PC-3 (cell line): ENCODE data around the gene RAB17.

Experiments
- CTCF ChIP-seq: fragments of 300-600 bp; sonication (generic); conservative IDR thresholded peaks from 2 replicates; pipeline ENCODE4 v1.5.1; 2017; ENCODE audit warnings: antibody characterized with exemption, low read depth, mild to moderate bottlenecking, low read length
- EZH2 ChIP-seq: fragments of 300-600 bp; sonication (generic); IDR thresholded peaks from one replicate; pipeline ENCODE4 v1.6.1; 2017; ENCODE audit warnings: antibody characterized with exemption, mild to moderate bottlenecking, low read length; ENCODE audit not compliant: unreplicated experiment

GRCh38 chr2:237604391-237604790 lies 13.9 kb upstream of the RAB17 start:
- TF ChIP-seq CTCF (no peak), EZH2 (no peak)
